GM06990 (cell line): ENCODE results near the gene BDP1.
A peak's percentile ranks its signal among the peaks of the same experiment; 100 is the strongest.

Source experiments
- DNase-seq: peaks from one replicate; pipeline ENCODE4 v3.0.0-alpha.2; 2011; ENCODE audit not compliant: insufficient read length; ENCODE audit errors: extremely low read depth
- H3K27me3 ChIP-seq: replicated peaks from 2 replicates; pipeline ENCODE4 v1.6.0; 2011; ENCODE audit warnings: low read length; ENCODE audit not compliant: control insufficient read depth, insufficient read depth
- H3K36me3 ChIP-seq: 2 replicates; pipeline ENCODE4 v1.5.1; 2011; ENCODE audit warnings: low read length; ENCODE audit not compliant: control insufficient read depth, insufficient read depth
- H3K4me3 ChIP-seq: replicated peaks from 2 replicates; pipeline ENCODE4 v1.5.1; 2011; ENCODE audit warnings: low read depth, mild to moderate bottlenecking, control low read depth, low read length
- TF ChIP-seq, protein P1 (sequence below): IDR thresholded peaks from 2 replicates; pipeline ENCODE4 v1.5.1; 2011; ENCODE audit warnings: low read length, control low read depth, mild to moderate bottlenecking, inconsistent platforms; ENCODE audit not compliant: insufficient read depth, poor library complexity, severe bottlenecking

Gene BDP1

DNA sequence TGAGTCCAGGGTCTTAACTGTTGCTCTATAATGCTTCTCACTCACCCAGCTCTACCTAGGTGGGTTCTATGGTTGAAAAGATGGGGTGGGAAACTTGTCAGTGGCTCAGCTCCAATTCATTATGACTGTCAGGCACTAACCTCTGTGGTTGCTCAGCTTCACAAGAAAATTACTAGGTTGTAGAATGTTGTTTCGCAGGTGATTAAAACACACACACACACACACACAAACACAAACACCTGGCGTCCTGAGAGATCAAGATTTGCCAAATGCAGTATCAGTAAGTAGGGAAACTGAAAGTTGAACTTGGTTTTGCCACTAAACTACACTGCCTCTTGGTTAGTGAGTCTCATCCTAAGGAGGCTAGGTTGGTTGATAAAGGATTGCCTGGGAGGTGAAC lies 134.5 kb downstream of the BDP1 start:
- TF ChIP-seq, protein P1, sequence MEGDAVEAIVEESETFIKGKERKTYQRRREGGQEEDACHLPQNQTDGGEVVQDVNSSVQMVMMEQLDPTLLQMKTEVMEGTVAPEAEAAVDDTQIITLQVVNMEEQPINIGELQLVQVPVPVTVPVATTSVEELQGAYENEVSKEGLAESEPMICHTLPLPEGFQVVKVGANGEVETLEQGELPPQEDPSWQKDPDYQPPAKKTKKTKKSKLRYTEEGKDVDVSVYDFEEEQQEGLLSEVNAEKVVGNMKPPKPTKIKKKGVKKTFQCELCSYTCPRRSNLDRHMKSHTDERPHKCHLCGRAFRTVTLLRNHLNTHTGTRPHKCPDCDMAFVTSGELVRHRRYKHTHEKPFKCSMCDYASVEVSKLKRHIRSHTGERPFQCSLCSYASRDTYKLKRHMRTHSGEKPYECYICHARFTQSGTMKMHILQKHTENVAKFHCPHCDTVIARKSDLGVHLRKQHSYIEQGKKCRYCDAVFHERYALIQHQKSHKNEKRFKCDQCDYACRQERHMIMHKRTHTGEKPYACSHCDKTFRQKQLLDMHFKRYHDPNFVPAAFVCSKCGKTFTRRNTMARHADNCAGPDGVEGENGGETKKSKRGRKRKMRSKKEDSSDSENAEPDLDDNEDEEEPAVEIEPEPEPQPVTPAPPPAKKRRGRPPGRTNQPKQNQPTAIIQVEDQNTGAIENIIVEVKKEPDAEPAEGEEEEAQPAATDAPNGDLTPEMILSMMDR, result no peak
- H3K4me3 ChIP-seq, result peak overlapping the region; percentile 32
- DNase-seq, result peak; percentile 27
- no peaks in the 10 kb centered on the region; the same call in 1 of the 2 replicates for H3K36me3 ChIP-seq
- H3K27me3 ChIP-seq, result no peaks in the 10 kb centered on the region

DNA sequence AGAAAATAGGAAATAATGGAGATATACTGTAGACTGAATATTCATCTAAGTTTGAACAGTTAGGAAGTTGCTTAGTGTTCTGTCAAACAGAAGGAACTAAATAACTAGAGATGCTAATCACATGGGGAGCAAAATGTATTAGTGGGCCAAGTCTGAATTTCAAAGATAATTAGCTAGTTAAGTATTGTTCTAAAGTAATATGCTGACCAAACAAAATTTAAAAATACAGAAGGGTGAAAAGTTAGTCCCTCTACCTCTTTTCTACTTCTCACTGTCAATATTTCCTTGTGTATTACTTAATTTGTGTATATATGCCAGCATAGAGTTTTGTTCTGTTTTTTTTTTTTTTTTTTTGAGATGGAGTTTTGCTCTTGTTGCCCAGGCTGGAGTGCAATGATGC lies 135.6 kb downstream of the BDP1 start:
- DNase-seq, result no peak
- H3K36me3 ChIP-seq, result peaks cover 2% of the 10 kb centered on the region; the same call in 1 of the 2 replicates
- no peaks in the 10 kb centered on the region for H3K27me3 ChIP-seq
- no peak overlapping the region for H3K4me3 ChIP-seq
- TF ChIP-seq, protein P1, result no peak

DNA sequence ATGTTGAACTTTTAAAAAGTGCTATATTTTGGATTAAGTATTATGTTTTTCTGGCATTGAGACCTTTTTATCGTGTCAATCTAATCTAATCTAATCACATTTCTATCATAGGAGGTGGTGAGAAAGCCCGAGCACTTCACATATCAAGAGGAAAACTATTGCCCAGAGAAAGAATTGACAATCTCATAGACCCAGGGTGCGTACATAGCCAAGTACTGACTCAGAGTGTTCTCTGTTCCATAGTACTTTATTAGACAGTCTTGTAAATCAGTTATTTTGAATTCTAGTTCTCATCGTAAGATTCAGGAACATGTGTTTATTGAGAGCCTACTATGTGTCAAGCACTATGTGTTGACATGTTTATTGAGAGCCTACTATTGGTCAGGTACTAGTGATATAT lies 140.7 kb downstream of the BDP1 start:
- TF ChIP-seq, protein P1, result no peak
- peaks cover 11% of the 10 kb centered on the region for H3K36me3 ChIP-seq
- no peaks in the 10 kb centered on the region for H3K27me3 ChIP-seq
- no peak for DNase-seq
- H3K4me3 ChIP-seq, result no peak overlapping the region

- H3K27me3 ChIP-seq, result no peaks in the 10 kb centered on the region
- no peak for DNase-seq
- TF ChIP-seq, protein P1, result no peak
- H3K36me3 ChIP-seq, result peaks cover 11% of the 10 kb centered on the region
- no peak overlapping the region for H3K4me3 ChIP-seq
Measured at GRCh38 chr5:71597001-71597400, 141.6 kb downstream of the BDP1 start.

DNA sequence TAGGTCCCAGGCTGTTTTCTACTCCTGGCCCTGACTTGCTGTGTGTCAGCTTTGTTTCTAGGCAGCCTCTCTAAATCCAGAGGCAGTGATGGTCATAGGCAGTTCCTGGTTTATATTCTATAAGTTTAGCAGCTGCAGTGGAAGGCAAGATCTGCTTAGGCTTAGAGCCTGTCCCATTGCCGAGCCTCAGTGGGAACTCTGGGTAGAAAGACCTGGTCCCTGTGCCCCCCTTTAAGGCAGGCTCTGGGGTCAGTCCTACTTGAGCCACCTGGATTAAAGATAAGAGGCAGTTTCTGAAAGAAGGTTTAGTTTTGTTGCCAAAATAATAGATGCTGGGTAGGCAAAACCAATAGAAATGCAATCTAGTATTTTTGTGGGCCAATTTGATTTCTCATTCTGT lies 145.3 kb downstream of the BDP1 start:
- H3K4me3 ChIP-seq, result no peak overlapping the region
- TF ChIP-seq, protein P1, result no peak
- H3K36me3 ChIP-seq, result peaks cover 14% of the 10 kb centered on the region
- DNase-seq, result no peak
- no peaks in the 10 kb centered on the region for H3K27me3 ChIP-seq
